GM21390 (cell line): Measurements from ENCODE around the gene PSMB2.
"Not testable (repeated sequence)": the region's sequence is repeated elsewhere in the genome, so short reads cannot be mapped to it uniquely, and the experiment has no call there.

Experiments
- ATAC-seq: cut with Tn5 transposase; IDR thresholded peaks from one replicate; pipeline ENCODE4 v1.9.1; 2021; ENCODE audit not compliant: unreplicated experiment

The PSMB2 gene

DNA sequence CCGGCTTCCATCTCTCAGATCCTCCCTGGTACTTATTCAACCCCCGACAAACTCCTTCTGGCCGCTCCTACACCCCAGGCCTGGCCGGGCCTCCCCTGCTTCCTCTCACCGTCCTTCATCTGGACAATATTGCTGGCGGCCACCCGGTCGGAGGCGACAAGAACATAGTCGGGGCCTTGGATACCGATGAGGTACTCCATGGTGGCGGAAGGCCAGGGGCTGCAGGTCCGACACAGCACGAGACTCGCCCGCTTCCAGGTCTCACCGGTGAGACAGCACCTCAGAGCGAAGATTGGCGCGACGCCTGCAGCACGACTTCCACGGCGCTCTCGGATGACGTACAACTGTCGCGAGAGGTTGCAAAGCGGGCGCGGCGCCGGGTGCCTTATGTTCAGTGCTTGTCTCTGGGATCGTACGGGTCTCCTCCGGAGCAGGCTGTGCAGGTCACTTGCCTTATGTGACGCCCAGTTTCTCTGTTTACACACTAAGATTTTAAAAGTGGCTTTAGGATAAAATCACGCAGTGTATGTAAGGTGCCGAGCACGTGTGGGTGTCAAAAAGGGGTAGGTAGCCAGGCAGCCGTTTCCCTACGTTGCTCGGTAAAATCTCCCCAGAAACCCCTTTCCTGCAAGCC, at the start of gene PSMB2:
Gene PSMB2 (minus strand): TSS at position 294 of the 634 bp plus-strand sequence. CDS start 94 bp downstream, at position 200.
- peak; percentile 88 for ATAC-seq

DNA sequence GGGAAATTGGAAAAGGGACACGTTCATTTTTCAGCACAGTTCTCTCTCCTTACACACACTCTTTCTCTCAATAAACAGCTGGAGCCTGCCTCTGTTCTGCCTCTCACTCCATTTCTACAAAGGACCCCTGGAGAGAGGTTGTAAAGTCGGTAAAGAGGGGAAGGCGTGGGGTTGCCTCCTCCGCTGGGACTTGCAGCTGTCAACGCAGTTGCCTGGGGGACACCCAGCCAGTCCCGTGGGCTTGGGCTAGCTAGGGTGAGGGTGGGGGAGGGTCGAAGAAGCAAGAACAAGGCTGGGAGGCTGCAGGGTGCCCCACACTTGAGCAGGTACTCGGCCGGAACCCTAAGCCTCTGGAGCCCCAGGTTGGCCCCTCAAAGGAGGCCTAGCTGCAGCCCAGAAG, 49.8 kb upstream of the PSMB2 start:
- ATAC-seq, result no peak

DNA sequence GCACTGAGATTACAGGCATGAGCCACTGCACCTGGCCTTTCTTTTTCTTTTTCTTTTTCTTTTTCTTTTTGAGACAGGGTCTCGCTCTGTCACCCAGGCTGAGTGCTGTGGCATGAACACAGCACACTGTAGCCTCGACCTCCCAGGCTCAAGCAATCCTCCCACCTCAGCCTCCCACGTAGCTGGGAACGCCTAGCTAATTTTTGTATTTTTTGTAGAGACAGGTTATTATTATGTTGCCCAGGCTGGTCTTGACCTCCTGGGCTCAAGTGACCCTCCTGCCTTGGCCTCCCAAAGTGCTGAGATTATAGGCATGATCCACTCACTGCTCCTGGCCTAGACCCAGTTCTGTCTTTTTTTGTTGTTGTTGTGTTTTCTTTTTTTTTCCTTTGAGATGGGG, 48.8 kb upstream of the PSMB2 start:
- not testable (repeated sequence) for ATAC-seq

DNA sequence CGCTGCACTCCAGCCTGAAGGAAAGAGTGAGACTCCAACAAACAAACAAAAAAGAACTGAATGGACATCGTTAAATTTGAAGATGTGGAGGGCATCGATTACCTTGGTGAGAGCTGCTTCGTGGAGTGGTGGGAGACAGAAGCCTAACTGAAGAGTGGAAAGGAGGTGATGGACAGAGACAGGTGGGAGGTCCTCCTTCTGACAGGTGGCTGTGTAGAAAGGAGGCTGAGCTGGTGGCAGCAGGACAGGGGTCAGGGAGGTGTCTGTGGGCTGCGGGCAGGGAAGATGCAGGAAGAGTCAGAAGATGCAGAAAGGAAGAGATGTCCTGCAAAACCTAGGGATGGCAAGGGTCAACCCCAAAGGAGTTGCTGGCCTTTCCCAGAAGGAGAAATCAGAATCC, 46.8 kb upstream of the PSMB2 start:
- no peak for ATAC-seq

DNA sequence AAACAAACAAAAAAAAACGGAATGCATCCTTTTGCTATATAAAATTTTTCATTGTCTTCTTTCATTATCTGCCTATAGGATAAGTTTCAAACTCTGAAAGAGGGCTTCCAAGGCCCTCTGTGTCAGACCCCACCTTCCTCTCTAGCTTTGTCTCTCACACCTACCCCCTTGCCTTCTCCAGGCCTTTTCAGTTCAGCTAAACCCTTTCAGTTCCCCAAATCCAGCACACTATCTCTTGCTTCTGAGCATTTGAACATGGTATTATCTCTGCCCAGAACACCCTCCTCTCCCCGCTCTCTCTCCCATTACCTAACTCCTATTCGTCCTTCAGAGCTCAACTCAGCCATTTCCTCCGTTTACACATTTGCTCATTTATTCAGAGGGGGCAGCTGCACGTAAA, 41.7 kb upstream of the PSMB2 start:
- ATAC-seq, result no peak

DNA sequence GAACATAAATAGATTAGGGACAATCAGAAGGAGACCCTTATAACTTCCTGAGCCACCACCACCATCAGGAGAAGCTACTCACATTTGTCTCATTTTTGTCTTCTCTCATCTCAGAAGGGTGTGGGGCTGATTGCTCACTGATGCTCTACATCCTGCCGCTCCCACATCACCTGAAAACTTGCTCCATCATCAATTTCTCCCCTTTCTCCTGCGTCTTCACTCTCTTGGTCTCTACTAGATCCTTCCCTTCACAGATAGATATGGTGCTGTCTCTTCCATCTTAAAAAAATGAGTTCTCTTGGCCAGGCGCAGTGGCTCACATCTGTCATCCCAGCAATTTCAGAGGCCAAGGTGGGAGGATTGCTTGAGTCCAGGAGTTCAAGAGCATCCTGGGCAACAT, 38.9 kb upstream of the PSMB2 start:
- no peak for ATAC-seq

DNA sequence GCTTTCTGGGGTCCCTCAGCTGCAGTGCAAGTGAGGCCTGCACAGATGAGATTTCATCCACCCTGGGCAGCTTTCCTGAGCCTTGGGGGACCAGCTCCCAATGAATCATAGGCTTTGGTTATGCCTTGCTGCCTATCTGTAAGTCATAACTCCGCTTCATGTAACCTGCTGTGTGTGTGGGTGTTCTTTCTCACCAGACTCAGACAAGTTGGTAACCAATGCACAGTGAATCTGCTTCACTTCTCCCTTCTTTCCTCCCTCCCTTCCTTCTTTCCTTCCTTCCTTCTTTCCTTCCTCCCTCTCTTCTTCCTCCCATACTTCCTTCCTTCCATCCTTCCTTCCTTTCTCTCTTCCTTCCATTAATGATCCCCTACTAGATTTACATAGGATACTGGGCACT, 34.4 kb upstream of the PSMB2 start:
- no peak for ATAC-seq

DNA sequence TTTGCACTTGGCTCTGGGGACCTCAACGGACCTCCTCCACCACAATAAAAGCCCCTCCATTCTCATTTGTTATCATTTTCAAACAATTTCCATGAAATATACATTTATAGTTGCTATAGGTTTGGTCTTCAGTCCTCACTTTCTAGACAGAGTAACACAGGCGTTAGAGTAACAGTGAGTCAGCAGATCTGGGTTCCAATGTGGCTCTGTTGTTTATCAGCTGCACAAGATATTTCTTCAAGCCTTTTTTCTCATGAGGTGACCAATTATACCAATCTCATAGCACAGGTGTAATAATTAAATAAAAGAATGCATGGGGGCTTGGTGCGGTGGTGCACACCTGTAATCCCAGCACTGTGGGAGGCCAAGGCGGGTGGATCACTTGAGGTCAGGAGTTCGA, 32.8 kb upstream of the PSMB2 start:
- ATAC-seq, result no peak

DNA sequence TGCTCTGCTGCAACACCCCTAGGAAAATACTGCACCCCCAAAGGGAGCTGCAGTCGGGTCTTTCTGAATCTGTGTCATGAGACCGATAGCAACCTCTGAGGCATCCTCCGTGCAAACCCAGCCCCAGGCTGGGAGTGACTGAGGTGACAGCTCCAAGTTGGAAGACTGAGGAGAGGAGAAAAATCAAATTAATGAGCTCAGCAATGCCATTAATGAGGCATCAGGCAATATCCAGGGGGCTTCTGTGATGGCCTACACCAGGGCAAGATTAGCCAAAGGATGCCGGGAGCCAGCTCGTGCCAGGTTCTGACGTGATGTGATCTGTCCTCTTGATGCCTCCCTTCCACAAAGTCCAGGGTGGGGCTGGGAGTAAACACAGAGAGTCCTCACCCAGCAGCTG, 30.8 kb upstream of the PSMB2 start:
- ATAC-seq, result no peak

DNA sequence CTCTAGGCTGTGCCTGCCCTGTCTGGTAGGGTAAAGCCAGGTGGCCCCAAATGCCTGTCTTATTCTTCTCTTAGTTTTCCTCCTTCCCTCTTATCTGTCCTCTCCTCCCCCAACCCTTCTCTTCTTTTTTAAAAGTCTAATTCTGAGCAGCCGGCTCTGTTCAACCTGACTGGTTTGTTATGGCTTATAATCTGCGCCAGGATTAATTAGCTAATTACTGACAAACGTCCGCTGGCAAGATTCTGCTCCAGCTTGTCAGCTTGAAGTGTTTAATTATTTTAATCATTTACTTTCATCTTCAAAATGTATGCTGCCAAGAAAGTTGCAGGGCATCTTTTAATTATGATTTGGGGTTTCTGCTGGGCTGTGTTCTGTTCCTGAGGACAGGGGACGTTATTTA, 27.2 kb upstream of the PSMB2 start:
- ATAC-seq, result no peak

DNA sequence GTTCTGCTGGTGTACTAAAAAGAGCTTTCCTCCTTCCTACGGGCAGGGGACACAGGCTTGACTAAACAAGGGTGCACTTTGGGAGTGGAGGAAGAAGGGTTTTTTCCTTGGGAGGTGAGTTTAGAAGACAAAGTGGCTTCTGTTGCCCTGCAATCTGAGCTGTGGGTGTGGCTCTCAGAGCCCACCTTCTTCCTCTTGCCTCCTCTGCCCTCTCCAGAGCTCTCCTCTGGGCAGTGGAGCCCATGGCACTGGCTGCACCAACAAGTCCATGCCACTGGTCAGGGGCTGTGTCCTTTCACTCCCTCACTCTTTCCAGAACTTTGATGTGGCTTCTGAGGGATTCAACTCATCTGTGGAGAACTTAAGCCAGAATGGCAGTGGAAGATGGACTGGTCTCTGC, 25.6 kb upstream of the PSMB2 start:
- no peak for ATAC-seq

DNA sequence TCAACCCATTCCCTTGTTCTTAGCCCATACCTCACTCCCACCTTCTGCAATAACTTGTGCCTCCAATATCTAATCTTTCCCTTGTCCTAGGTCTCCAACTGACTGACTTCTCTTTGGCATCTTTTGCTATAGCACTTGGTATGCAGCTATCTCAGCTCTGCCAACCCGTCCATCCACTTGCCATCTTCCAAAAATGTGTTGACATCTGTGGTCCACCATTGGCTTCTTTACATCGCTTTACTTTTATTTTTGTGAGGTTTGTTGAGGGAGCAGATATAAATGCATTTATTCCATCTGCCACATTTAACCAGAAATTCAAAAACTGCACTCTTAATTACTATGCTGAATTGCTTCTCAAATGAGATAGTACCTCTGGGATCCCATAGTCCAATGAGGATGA, 24.9 kb upstream of the PSMB2 start:
- no peak for ATAC-seq

DNA sequence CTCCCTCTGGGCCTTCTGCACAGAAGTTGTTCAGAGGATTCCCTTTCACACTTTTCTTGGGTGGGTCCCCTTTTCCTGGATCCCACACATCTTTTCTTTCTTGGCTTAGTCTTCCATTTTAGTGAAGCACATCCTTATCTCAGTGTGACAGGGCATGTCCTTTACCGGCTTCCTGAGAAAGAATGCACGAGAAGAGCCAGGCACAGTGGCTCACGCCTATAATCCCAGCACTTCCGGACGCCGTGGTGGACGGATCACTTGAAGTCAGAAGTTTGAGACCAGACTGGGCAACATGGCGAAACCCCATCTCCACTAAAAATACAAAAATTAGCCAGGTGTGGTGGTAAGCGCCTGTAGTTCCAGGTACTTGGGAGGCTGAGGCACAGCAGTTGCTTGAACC, 22.1 kb upstream of the PSMB2 start:
- no peak for ATAC-seq

DNA sequence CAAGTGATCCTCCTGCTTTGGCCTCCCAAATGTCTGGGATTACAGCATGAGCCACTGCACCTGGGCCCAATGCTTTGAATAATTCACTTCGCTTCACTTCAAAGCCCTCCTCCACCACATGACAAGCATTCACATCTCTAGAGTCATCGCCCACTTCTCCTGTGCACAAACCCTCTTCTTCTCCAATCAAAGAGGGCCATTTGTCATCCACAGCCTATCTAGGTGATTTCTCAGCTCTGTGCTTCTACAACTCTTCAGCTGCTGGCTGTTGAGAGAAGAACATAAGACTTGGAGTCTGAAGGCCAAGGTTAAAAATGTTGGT, 20.1 kb upstream of the PSMB2 start:
- no peak for ATAC-seq

DNA sequence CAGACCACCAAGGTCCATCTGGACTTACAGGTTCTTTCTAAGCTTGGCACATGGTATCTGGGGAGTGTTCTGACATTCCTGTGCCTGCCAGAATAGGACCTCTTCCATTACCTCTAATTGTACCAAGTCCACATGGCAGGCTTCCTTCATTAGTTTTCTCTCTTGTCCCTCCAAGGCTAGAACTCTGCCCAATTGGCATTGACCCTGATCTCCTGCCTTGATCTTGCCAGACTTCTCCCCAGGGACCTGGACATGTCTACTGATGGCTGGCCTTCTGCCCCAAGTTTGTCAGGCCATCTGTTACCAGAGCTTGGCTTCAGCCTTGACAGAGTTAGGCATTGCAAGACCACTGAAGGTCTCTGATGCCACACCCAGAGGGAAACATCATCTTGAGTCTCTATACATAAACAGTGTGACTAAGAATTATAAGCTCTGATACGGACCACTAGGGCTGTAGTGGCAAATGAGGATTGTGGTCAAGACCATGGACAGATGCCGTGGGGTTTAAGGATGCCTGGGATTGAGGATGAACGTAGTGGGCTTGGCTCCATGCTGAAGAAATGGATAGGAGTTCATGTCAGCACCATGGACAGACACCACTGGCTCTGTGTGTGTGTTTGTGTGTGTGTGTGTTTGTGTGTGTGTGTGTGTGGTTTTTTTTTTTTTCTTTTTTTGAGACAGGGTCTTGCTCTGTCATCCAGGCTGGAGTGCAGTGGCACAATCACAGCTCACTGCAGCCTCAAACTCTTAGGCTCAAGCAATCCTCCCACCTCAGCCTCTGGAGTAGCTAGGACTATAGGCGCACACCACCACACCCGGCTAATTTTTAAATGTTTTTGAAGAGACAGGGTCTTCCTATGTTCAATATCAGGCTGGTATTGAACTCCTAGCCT, 19.5 kb upstream of the PSMB2 start:
- no peak for ATAC-seq

DNA sequence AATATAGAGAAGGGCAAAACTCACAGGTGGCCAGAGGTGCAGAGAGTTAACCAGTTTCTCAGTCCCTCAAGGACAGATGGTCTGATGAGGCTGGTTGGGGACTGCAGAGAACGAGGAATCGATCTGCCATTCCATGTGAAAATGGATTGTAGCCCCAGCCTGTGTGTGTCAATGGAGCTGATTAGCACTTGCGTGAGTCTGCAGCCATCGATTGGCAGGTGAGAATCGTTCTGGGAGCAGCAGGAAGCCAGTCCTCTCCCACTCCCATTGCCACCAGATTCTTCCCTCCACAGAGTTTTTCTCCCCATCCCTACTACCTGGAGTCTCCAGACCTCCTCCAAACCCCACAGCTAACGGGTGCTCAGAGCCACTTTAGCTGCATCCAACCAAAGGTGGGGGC, 18.3 kb upstream of the PSMB2 start:
- ATAC-seq, result no peak

DNA sequence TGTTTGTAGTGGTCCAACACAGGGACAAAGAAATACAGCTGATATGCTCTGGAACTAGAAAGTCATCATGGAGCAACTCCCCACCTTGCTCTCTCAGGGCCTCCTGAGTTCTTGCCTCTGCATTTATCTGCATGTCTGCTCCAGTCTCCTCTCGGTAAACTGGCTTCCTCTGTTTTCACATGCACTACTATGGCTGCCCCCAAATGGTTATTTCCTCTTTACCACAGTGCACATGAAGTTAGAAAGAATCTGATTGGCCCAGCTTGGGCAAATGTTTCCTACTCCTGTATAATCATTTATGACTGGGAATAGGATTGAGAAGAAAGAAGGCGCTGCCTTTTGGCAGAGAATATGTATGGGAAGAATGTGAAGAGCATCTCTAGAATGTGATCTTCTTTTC, 16.5 kb upstream of the PSMB2 start:
- ATAC-seq, result no peak

DNA sequence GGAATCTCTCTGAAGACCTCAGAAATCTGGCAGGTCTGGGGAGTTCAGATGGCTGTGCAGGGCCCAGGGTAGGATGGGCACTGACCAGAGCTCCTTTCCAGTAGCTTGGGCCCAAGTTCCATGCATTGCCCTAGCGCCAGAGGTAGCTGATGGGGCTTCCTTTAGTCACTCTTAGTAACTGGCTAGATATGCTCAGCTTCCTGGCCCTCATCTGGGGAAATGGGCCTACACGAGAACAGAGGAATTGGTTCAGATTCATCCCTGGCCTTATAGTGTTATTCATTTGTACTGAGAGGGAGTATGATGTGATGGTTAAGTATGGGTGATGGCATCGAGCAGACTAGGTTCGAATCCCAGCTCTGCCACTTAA, 15.5 kb upstream of the PSMB2 start:
- no peak for ATAC-seq

DNA sequence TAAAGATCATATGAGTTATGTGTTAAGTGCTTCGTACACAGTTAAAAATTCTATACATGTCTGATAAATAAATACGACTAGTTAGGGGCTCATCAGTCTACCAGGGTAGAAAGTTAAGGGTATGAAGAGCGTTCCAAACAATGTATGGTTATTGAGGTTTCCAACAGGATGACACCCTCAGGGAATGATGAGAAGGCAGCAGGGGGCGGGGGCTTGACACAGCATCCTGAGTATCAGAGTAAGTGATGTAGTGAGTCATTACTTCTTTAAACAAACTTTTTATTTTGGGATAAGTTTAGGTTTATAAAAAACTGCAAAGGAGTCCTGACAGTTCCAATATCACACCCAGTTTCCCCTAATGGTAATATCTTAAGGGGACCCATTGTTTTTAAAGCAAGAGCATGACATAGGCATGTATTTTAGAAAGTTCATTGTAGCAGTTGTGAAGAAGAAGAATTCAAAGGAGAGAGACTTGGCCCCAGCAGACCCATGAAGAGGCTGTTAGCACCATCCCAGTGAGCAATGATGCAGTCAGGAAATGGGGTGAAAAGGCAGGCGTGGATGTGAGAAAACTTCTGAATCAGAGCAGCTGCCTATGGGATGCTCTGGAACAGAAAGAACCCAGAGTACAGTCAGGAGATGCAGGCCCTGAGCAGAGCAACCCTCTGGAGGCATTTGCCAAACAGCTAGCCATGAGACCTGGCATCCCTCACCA, 15.0 kb upstream of the PSMB2 start:
- ATAC-seq, result no peak

DNA sequence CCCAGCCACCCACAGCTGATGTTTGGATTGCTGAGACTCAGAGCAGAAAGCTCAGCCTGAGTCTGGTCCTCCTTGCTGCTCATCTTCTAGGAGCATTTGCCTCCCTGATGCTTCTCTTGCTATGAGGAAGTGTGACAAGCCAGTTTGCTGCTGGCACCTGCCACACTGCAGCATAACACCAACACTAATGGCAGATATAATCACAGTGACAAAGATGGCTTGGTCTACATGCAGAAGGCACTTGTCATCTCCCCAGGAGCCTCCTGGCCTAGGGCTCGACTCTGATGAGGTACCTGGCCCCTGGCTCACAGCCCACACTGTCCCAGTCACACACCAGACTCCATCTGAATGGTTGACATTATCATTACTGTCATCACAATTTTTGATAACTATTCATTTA, 13.9 kb upstream of the PSMB2 start:
- ATAC-seq, result no peak

DNA sequence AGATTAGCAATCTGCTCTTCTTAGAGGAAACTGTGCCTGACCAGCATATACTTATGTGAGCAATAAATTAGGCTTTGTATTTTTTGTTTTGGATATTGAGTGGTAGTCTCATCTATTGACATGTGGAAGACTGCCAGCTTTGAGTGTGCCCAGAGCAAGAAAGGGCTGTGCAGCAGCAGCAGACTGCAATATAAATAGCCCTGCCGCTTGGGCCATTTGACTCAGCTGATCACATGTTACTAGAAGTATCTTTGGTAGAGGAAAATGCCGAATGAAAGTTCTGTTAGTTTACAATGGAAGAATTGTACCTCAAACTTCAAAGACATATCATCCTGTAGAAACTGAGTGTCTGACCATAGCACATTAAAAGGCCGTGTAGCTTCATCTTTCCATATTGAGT, 9.1 kb upstream of the PSMB2 start:
- no peak for ATAC-seq

DNA sequence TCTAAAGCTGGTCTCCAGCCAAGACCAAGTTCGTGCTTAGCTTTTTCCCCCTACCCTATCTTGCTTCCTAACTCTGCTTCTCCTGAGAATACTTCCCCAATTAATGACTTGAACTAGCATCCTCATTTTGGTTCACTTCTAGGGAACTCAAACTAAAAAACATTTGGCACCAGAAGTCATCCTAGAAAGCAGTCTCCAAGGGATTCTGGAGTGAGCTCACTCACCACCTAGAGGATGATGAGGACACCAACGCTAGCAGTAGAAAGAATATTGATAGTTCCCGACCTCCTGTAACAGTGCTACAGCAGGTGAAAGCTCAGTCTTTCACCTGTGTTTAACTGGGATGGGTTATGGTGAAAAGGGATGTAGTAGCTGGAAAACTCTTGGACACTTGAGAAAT, 4.7 kb upstream of the PSMB2 start:
- no peak for ATAC-seq
